IPS DF 19.7 (cell line): ENCODE results near the gene GATA2.

Experiments
- DNase-seq: peaks from one replicate; pipeline ENCODE4 v3.0.0-alpha.2; 2013; ENCODE audit warnings: low read depth, low spot score

Gene GATA2

GRCh38 chr3:128492671-128493569 lies at the start of gene GATA2:
Gene GATA2 (minus strand): TSS chr3:128493201. CDS start chr3:128487031, 6,170 bp downstream.
- no peak for DNase-seq

GRCh38 chr3:128541246-128541645 lies 48.2 kb upstream of the GATA2 start:
- no peak for DNase-seq

- DNase-seq: no peak
Measured at GRCh38 chr3:128539376-128539775, 46.4 kb upstream of the GATA2 start.

DNA sequence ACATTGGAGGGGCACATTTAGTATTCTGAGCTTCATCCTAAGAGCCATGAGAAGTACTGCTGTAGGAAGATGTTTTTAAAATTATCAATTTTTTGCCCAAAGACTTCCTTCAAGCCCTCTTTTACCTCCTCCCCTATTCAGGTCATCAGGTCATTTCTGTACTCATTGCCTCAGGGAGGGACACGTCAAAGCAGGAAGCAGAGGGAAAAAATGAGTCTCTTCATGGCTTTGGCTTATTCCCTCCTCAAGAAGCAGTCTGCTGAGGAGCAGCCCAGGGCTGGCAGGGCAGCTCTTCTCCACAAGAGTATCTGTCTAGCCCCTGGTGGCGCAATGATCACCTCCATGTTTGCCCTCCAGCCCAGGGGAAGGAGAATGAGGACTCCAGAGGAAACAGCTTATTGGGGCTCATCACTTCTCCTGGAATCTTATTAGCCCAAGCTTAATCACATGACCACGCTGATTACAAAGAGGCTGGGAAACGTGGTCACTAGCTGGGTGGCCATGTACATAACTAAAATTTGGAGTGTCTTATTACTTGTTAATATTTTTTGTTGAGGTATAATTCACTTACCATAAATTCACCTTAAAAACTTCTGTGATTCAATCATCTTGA lies 44.2 kb upstream of the GATA2 start:
- DNase-seq: no peak

GRCh38 chr3:128532012-128532983 lies 39.3 kb upstream of the GATA2 start:
- no peak for DNase-seq

GRCh38 chr3:128524374-128525299 lies 31.6 kb upstream of the GATA2 start:
- no peak for DNase-seq

DNA sequence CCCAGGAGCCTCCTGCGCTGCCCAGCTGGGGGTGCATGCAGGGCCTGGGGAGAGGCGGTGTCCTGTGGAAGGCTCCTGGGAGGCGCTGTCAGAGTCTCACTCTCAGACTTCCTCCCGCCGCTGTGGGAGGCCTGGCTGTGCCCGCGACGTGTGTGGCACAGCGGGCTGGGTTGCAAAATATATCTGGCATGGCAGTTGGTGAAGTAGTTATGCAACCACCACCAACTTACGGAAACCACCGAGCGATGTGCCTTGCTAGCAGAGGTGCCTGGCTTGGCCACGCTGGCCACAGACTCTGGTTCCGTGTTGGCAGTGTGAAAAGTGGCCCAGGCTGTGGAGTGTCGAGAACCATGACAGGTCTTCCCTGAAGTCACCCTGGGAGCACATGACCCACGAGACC lies 30.6 kb upstream of the GATA2 start:
- no peak for DNase-seq

DNA sequence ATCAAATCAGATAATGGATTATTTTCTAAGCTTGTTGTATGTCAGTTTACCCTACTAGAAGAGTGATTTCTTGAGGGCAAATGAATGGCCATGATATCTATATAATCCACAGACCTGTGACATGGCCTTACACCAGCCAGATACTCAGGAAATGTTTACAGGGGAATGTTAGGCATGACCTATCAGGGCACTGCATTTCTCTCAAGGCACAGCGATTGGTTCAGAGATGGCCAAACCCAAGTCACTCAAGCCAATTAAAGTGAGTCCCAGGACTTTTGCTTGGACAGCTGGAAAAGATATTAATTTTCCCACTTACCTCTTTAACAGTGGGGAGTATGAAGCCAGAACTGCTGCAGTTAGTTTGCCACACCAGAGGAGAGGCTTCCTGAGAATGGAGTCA lies 28.7 kb upstream of the GATA2 start:
- no peak for DNase-seq

DNA sequence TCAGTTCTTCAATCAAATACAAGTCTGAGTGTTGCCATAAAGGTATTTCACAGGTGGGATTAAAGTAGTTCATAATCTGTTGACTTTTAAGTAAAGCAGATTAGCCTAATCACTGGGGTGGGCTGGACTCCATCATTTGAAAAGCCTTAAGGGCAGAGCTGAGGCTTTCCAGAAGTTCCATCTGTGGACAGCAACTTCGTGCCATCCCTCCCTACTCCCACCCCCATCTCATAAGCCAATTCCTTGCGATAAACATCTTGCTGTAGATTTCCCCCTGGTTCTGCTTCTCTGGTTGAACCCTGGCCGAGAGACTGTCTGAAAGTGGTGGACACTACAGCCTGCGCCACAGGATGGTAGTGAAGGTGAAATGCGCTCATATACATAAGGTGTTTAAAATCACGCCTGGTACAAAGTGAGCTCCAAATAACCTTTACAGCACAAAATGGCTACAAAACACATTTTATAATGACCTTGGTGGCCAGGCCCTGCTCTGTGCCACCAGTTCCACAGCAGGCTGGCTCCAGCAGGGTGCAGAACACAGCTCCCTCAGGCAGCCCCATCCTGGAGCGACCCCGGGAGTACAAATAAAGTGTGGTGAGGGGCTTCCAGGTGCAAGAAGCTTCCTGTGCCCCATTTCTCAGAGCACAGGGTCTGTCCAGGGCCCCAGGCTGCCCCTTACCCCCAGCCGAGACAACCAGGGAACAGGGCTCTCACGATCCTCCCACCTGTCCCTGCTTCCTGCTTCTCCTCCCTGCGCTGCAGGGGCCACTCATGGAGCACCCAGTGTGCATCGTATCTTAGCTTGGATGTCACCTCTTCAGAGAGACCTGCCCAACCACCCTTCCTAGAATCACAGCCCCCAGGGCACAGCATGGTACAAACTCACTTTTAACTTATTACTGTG lies 25.8 kb upstream of the GATA2 start:
- no peak for DNase-seq

- no peak for DNase-seq
Measured at GRCh38 chr3:128517648-128518047, 24.6 kb upstream of the GATA2 start.

GRCh38 chr3:128515967-128516366 lies 23.0 kb upstream of the GATA2 start:
- no peak for DNase-seq

GRCh38 chr3:128508852-128509251 lies 15.9 kb upstream of the GATA2 start:
- no peak for DNase-seq

DNA sequence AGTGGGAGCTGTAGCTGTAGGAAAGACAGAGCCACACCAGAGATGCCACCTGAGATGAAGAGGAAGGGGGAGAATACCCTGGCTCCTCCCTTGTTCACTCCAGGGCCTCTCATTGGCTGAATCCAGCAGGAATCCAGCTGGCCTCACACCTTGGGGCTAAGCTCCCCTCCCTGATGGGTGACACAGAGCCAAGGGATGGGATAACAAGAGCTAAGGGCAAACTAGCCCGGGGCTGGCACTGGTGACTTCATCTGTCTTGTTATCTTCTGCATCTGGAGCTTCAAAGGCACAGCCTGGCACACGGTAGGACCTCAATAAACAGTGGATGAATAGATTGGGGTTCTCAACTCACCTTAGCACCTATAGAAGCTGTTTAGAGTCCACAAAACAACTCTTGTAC lies 13.8 kb upstream of the GATA2 start:
- no peak for DNase-seq

DNA sequence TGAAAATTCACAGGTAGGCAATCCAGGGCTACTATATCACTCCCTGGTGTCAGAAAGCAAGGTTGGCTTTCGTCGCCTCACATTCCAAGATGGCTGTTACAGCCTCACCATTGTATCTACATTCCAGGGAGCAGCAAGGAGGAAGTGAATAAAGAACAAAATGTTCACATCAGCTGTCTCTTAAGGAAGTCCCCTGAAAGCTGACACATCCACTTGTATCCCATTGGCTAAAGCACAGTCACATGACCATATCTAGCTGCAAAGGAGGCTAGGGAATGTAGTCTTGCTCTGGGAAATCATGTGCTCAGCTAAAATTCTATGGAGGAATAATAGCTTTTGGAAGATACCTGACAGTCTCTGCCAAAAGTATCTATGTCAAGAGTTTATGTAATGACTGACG lies 12.8 kb upstream of the GATA2 start:
- DNase-seq: no peak

GRCh38 chr3:128504963-128505730 lies 12.1 kb upstream of the GATA2 start:
- no peak for DNase-seq

DNA sequence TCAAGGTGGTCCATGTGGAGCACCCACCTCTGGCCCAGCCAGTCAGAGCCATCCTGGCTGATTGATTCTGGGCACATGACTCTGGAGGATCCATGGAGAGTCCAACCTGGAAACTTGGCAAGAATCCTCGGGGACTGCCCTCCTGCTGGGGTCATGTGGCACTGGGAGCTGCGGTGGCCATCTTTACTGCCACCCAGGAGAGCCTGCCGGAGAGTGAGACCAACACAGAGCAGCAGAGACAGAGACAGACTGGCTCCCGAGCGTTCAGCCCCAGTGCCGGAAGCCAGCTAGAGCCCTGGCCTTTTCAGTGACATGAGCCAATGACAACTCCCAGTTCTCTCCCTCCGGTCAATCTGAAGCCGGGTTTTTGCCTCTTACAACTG lies 11.5 kb upstream of the GATA2 start:
- DNase-seq: no peak

DNA sequence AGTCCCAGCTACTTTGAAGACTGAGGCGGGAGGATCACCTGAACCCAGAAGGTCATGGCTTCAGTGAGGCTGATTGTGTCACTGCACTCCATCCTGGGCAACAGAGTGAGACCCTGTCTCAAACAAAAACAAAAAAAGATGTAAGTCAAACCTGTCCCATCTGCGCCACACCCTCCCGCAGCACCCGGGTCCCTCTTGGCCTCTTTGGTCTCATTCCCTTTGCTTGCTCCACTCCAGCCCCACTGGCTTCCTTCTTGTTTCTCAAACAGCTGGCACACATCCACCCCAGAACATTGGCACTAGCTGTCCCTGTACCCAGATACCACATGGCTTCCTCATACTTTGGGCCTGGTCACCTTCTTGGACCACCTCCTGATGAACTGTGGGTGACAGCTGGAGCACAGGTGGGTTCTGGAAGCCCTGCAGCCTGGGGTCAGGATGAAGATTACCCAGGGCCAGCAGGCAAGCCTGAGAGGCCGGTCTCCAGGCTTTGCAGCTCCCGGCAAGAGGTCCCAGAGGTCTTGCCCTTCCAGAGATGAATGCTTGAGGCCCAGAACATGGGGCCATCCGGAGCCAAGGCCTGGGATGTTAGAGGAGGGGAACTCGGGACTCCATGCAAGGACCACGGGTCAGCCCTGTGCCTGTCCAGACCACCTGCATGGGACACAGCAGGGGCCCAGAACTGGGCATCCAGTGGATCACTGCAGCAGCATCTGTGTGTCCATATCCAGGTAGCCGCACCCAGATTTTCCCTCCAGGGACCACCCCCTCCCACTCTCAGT lies 10.9 kb upstream of the GATA2 start:
- no peak for DNase-seq

DNA sequence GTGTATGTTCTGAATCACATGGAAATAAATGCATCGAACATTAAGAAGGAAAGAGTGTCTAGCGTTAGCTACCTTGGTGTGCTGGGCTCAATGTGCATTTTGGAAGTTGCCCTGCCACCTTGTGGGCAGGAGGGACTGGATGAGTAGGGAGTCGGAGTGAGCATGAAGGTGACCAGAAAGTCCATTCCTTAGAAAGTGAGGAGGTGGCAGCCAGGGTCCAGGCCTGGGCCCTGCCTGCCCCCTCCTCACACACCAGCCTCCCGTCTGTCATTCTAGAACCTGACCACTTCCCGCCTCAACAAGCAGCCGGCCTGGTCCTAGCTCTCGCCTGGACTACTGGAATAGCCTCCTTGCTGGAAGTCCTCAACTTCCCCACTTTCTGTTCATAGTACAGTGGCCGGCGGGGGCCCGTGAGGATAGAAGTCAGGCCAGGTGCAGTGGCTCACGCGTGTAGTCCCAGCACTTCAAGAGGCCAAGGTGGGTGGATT lies 10.2 kb upstream of the GATA2 start:
- no peak for DNase-seq
